Psoas muscle (tissue), 8 donors: ENCODE data around the gene RSRC2. TPM values are rescaled to one million over a fixed set of nuclear protein-coding genes. Genes with fewer than 3 reads are reported as not detected.

Experiments
- ATAC-seq, 4 donors: fragments of 200-7000 bp; cut with Tn5 transposase; one replicate each; pipeline ENCODE4 v1.9.1; 2020; ENCODE audit warnings: moderate library complexity in 3 of 4, mild to moderate bottlenecking in 2 of 4
- DNase-seq, 2 donors: peaks; one replicate each; pipeline ENCODE4 v3.0.0-alpha.2; 2020
- H3K27ac ChIP-seq: fragments of 200-600 bp; one replicate; pipeline ENCODE4 v1.8.0; 2022
- H3K27me3 ChIP-seq, 3 donors: fragments of 200-600 bp in 1 of 3; one replicate each; pipeline versions ENCODE4 v1.6.1 to v1.8.0; 2013 to 2022; ENCODE audit warnings: low read length in 2 of 3, mild to moderate bottlenecking in 2 of 3, moderate library complexity in 1 of 3; ENCODE audit not compliant: insufficient read depth in 3 of 3
- H3K36me3 ChIP-seq, 2 donors: fragments of 200-600 bp in 1 of 2; one replicate each; pipeline versions ENCODE4 v1.6.1 to v1.8.0; 2013 to 2022; ENCODE audit warnings: low read depth in 1 of 2, mild to moderate bottlenecking in 1 of 2, moderate library complexity in 1 of 2; ENCODE audit not compliant: insufficient read depth in 1 of 2
- H3K4me1 ChIP-seq: fragments of 200-600 bp; one replicate; pipeline ENCODE4 v1.8.0; 2022
- H3K4me3 ChIP-seq: fragments of 200-600 bp; one replicate; pipeline ENCODE4 v1.8.0; 2022; ENCODE audit warnings: mild to moderate bottlenecking
- H3K9me3 ChIP-seq: fragments of 200-600 bp; one replicate; pipeline ENCODE4 v1.8.0; 2022
- CTCF ChIP-seq: fragments of 200-600 bp; IDR thresholded peaks from one replicate; pipeline ENCODE4 v1.8.0; 2022; ENCODE audit warnings: antibody characterized with exemption
- WGBS, 3 donors: extraction: QIAGEN DNeasy Blood & Tissue Kit; methylation state at CpG; one replicate each; pipeline versions ENCODE4 v1.1.6 to v1.1.7; 2013; 5-methylcytosine and 5-hydroxymethylcytosine counted together
- intact Hi-C, 2 donors: fragments of 100-400 bp; cut with DNase I; formaldehyde crosslinking; loops; one replicate each; pipeline versions ENCODE4 v1.11.0 to v1.14.2; 2022
- polyA plus RNA-seq, 3 donors: library from polyadenylated mRNA; stranded (reverse); fragments of 200-250 nt; gene quantifications; one replicate each; pipeline ENCODE4 v1.2.3, GENCODE V29; 2013
- total RNA-seq, 4 donors: library from RNA; stranded (reverse); fragmentation: NEBNext Ultra II Directional in 2 of 4; extraction: Animal tissue kit (Norgen Biotek cat#: 25700) in 2 of 4; gene quantifications; one replicate each; pipeline versions ENCODE4 v1.2.1 to v1.2.4, GENCODE V29; 2021 to 2023
- donor health status: healthy with polysubstance abuse.
- donor health status: DM: no; HTN: no; CAD: no; lungs with moderate emphysema.
- donor health status: Bipolar disorder and iron deficiency.
- donor health status: healthy.
- donor health status: DM: yes; HTN: yes; CAD: no.
- donor health status: DM: no; HTN: no; CAD: no.
- donor health status: DM: no; HTN: no; CAD: no.
- donor health status: DM: yes; HTN: yes; CAD: no.

The RSRC2 gene
- total and polyA plus RNA-seq, 7 donors, result 44.0 to 83.4 (median 54.2) TPM

GRCh38 chr12:122523280-122523679 is 3.5 kb downstream of the RSRC2 start:
- peak overlapping the region; percentile 85 for H3K4me3 ChIP-seq
- peaks cover 56% of the 10 kb centered on the region for H3K4me1 ChIP-seq

GRCh38 chr12:122520676-122521075 is 6.1 kb downstream of the RSRC2 start:
- Histone ChIP-seq H3K9me3 (no peaks in the 10 kb centered on the region), H3K4me3 (no peak overlapping the region), H3K36me3 (peaks cover 12 to 91% of the 10 kb centered on the region in 2 donors), H3K4me1 (peaks cover 46% of the 10 kb centered on the region), H3K27me3 (no peaks in the 10 kb centered on the region), H3K27ac (no peak overlapping the region)
- no peak for ATAC-seq
- DNase-seq, result no peak
- intact Hi-C loops, result loop anchor here in 1 of 2 donors (10.0 kb wide), 1 partner anchor 234 kb away; the partner anchor contains the start of gene DENR
- no peak for TF ChIP-seq CTCF
- WGBS, 3 donors, result 91 to 96% (median 94%) methylated on average over 4 of the region's 4 CpGs

More at GRCh38 chr12:122523280-122523679, 3.5 kb downstream of the RSRC2 start:
- H3K9me3 ChIP-seq, result no peaks in the 10 kb centered on the region
- intact Hi-C loops, result loop anchor here (2.0 to 10.0 kb wide), 2 partner anchors 232 to 258 kb away; partner anchors contain the start of gene DENR (in 1 of the 2)
- no peaks in the 10 kb centered on the region for H3K27me3 ChIP-seq
- no peak for TF ChIP-seq CTCF
- H3K27ac ChIP-seq, result peak overlapping the region; percentile 42
- DNase-seq (no peak), ATAC-seq (no peak)
- 44 to 51% (median 46%) methylated on average over 8 of the region's 8 CpGs for WGBS, 3 donors
- peaks cover 3 to 65% of the 10 kb centered on the region in 2 donors for H3K36me3 ChIP-seq

- Histone ChIP-seq H3K4me1 (peaks cover 36% of the 10 kb centered on the region), H3K9me3 (no peaks in the 10 kb centered on the region), H3K36me3 (peaks cover 12 to 93% of the 10 kb centered on the region in 2 donors), H3K27ac (peak overlapping the region; percentile 19), H3K4me3 (no peak overlapping the region), H3K27me3 (no peaks in the 10 kb centered on the region)
- no peak for ATAC-seq
- no peak for DNase-seq
- intact Hi-C loops, result loop anchor here (5.0 to 10.0 kb wide), 3 partner anchors 42 to 1105 kb away; no protein-coding TSS in a partner anchor
- TF ChIP-seq CTCF, result no peak
- WGBS, 3 donors, result 88 to 90% (median 89%) methylated on average over 1 of the region's 1 CpG
These were observed 7.3 kb downstream of the RSRC2 start for GRCh38 chr12:122519418-122519817.

- H3K4me1 ChIP-seq, result peaks cover 31% of the 10 kb centered on the region
- H3K36me3 ChIP-seq, result peaks cover 12 to 95% of the 10 kb centered on the region in 2 donors
- no peaks in the 10 kb centered on the region for H3K27me3 ChIP-seq
- peak overlapping the region; percentile 19 for H3K27ac ChIP-seq
- ATAC-seq, result no peak
- WGBS, 3 donors, result 92 to 97% (median 92%) methylated on average over 1 of the region's 1 CpG
- intact Hi-C loops, result loop anchor here (5.0 to 10.0 kb wide), 3 partner anchors 42 to 1106 kb away; no protein-coding TSS in a partner anchor
- no peak for DNase-seq
- H3K9me3 ChIP-seq, result no peaks in the 10 kb centered on the region
- H3K4me3 ChIP-seq, result no peak overlapping the region
- TF ChIP-seq CTCF, result no peak
These were observed 7.8 kb downstream of the RSRC2 start for GRCh38 chr12:122518908-122519307.

- Histone ChIP-seq H3K36me3 (peaks cover 12 to 96% of the 10 kb centered on the region in 2 donors), H3K9me3 (no peaks in the 10 kb centered on the region), H3K27me3 (no peaks in the 10 kb centered on the region), H3K27ac (peak overlapping the region; percentile 46), H3K4me3 (no peak overlapping the region), H3K4me1 (peaks cover 21% of the 10 kb centered on the region)
- DNase-seq (no peak), ATAC-seq (peak; percentile 57 to 76 (median 70))
- intact Hi-C loops, result loop anchor here (5.0 to 10.0 kb wide), 3 partner anchors 41 to 1107 kb away; no protein-coding TSS in a partner anchor
- TF ChIP-seq CTCF, result no peak
- WGBS, 3 donors, result 60 to 66% (median 63%) methylated on average over 5 of the region's 5 CpGs
These were observed 8.9 kb downstream of the RSRC2 start for GRCh38 chr12:122517877-122518276.
